ENCODE data around the gene SFXN3. TPM values are rescaled to one million over a fixed set of nuclear protein-coding genes. Genes with fewer than 3 reads are reported as not detected.

The SFXN3 gene
- polyA plus RNA-seq, 3 donors: 21.3 to 152 (median 24.2) TPM

- WGBS (ENCODE audit: insufficient coverage): 92% methylated on average over 6 of the region's 6 CpGs
- no peaks in the 10 kb centered on the region for H3K4me1 ChIP-seq (ENCODE audit: control insufficient read depth in 1 of 2, insufficient read depth in 2 of 2, low read length in 2 of 2)
- Mint-ChIP-seq H3K9me3 (peaks cover 0 to 2% (median 0%) of the 10 kb centered on the region in 7 donors), H3K4me1 (no peaks in the 10 kb centered on the region), H3K36me3 (no peaks in the 10 kb centered on the region), H3K27me3 (ENCODE audit: low read depth in 3 of 3) (peaks cover 57 to 86% (median 60%) of the 10 kb centered on the region in 3 donors), H3K4me3 (no peak overlapping the region), H3K27ac (no peak overlapping the region)
- H3K36me3 ChIP-seq (replicated peaks in 1 of 2; ENCODE audit: control insufficient read depth in 1 of 2, insufficient read depth in 2 of 2, low read length in 2 of 2): no peaks in the 10 kb centered on the region
- no peak overlapping the region for H2AFZ ChIP-seq (ENCODE audit: insufficient read depth, low read depth, low read length, poor library complexity, severe bottlenecking)
- DNase-seq: no peak
- H3K4me3 ChIP-seq (replicated peaks in 1 of 3; ENCODE audit: low read depth in 2 of 3, low read length in 3 of 3): no peak overlapping the region
- no peaks in the 10 kb centered on the region for H3K79me2 ChIP-seq (ENCODE audit: insufficient read depth, low read length)
- H4K20me1 ChIP-seq (ENCODE audit: insufficient read depth, low read length): no peaks in the 10 kb centered on the region
- H3K9ac ChIP-seq (ENCODE audit: insufficient read depth, low read length, poor library complexity, severe bottlenecking): no peak overlapping the region
- H3K9me3 ChIP-seq (replicated peaks in 1 of 2; ENCODE audit: control insufficient read depth in 1 of 2, insufficient read depth in 1 of 2, low read length in 2 of 2): no peaks in the 10 kb centered on the region
- no peak overlapping the region for H3K4me2 ChIP-seq (replicated peaks; ENCODE audit: extremely low read depth, low read length, poor library complexity, severe bottlenecking)
- peaks cover 23 to 80% of the 10 kb centered on the region in 2 donors for H3K27me3 ChIP-seq (ENCODE audit: control insufficient read depth in 2 of 2, insufficient read depth in 2 of 2, low read length in 2 of 2)
- H3K27ac ChIP-seq (ENCODE audit: low read depth in 1 of 2, low read length in 2 of 2): no peak overlapping the region
- intact Hi-C loops (cut with micrococcal nuclease): no loop called here
- TF ChIP-seq CTCF (IDR thresholded peaks at IDR 0.05): no peak
Measured at GRCh38 chr10:101085846-101086245, 54.8 kb downstream of the SFXN3 start.

GRCh38 chr10:101087376-101087775 is 56.3 kb downstream of the SFXN3 start:
- intact Hi-C loops (cut with micrococcal nuclease): no loop called here
- Mint-ChIP-seq H3K27me3 (ENCODE audit: low read depth in 3 of 3) (peaks cover 54 to 92% (median 60%) of the 10 kb centered on the region in 3 donors), H3K9me3 (peaks cover 0 to 2% (median 0%) of the 10 kb centered on the region in 7 donors), H3K4me1 (no peaks in the 10 kb centered on the region), H3K4me3 (peak overlapping the region in 1 of 2 donors; percentile 73), H3K27ac (peak overlapping the region in 1 of 7 donors; percentile 33), H3K36me3 (no peaks in the 10 kb centered on the region)
- Histone ChIP-seq H3K4me1 (ENCODE audit: control insufficient read depth in 1 of 2, insufficient read depth in 2 of 2, low read length in 2 of 2) (no peaks in the 10 kb centered on the region), H3K79me2 (ENCODE audit: insufficient read depth, low read length) (no peaks in the 10 kb centered on the region), H3K36me3 (replicated peaks in 1 of 2; ENCODE audit: control insufficient read depth in 1 of 2, insufficient read depth in 2 of 2, low read length in 2 of 2) (no peaks in the 10 kb centered on the region), H3K4me3 (replicated peaks in 1 of 3; ENCODE audit: low read depth in 2 of 3, low read length in 3 of 3) (no peak overlapping the region), H3K27ac (ENCODE audit: low read depth in 1 of 2, low read length in 2 of 2) (no peak overlapping the region), H3K9ac (ENCODE audit: insufficient read depth, low read length, poor library complexity, severe bottlenecking) (no peak overlapping the region), H3K27me3 (ENCODE audit: control insufficient read depth in 2 of 2, insufficient read depth in 2 of 2, low read length in 2 of 2) (peaks cover 23 to 68% of the 10 kb centered on the region in 2 donors), H3K9me3 (replicated peaks in 1 of 2; ENCODE audit: control insufficient read depth in 1 of 2, insufficient read depth in 1 of 2, low read length in 2 of 2) (no peaks in the 10 kb centered on the region), H4K20me1 (ENCODE audit: insufficient read depth, low read length) (no peaks in the 10 kb centered on the region), H2AFZ (ENCODE audit: insufficient read depth, low read depth, low read length, poor library complexity, severe bottlenecking) (no peak overlapping the region), H3K4me2 (replicated peaks; ENCODE audit: extremely low read depth, low read length, poor library complexity, severe bottlenecking) (no peak overlapping the region)
- DNase-seq: no peak
- no peak for TF ChIP-seq CTCF (IDR thresholded peaks at IDR 0.05)
- WGBS (ENCODE audit: insufficient coverage): 100% methylated on average over 1 of the region's 10 CpGs
